Common myeloid progenitor, CD34-positive (primary cell): ENCODE data around the gene FGD6.
"Not testable (repeated sequence)": the region's sequence is repeated elsewhere in the genome, so short reads cannot be mapped to it uniquely, and the experiment has no call there.

ENCODE experiments used
- CTCF ChIA-PET: fragments of 350-600 bp; sonication (Branson Sonifier 250); formaldehyde crosslinking; loops from one replicate; lab custom pipeline; 2021; ENCODE audit warnings: antibody characterized with exemption; lab: Charles Lee
- POLR2A ChIA-PET: fragments of 350-600 bp; sonication (Branson Sonifier 250); formaldehyde crosslinking; loops from one replicate; lab custom pipeline; 2021; ENCODE audit warnings: antibody characterized with exemption; lab: Charles Lee
- DNase-seq, 3 donors: peaks; one replicate each; pipeline versions ENCODE4 v3.0.0 to v3.0.0-alpha.2; 2013
- H3K27ac ChIP-seq, 2 experiments: 1 replicate in 1 of 2; 2 replicates in 1 of 2; pipeline ENCODE4 v1.7.0; 2013; ENCODE audit warnings: inconsistent platforms in 2 of 2, low read length in 2 of 2, mild to moderate bottlenecking in 2 of 2, low read depth in 1 of 2, moderate library complexity in 1 of 2; ENCODE audit not compliant: severe bottlenecking in 2 of 2, insufficient read depth in 1 of 2, poor library complexity in 1 of 2
- H3K27me3 ChIP-seq, 5 experiments: replicated peaks in 2 of 5; 1 replicate in 3 of 5; 2 replicates in 2 of 5; pipeline versions ENCODE4 v1.6.1 to v1.7.0; 2013; ENCODE audit warnings: low read length in 4 of 5, mild to moderate bottlenecking in 2 of 5, moderate library complexity in 2 of 5, inconsistent platforms in 1 of 5; ENCODE audit not compliant: insufficient read depth in 5 of 5, control insufficient read depth in 4 of 5
- H3K36me3 ChIP-seq, 4 experiments: 1 replicate in 2 of 4; 2 replicates in 2 of 4; pipeline versions ENCODE4 v1.6.1 to v1.7.0; 2013; ENCODE audit warnings: low read length in 3 of 4, control low read depth in 1 of 4, mild to moderate bottlenecking in 1 of 4; ENCODE audit not compliant: control insufficient read depth in 4 of 4, insufficient read depth in 4 of 4
- H3K4me1 ChIP-seq, 4 experiments: 1 replicate in 3 of 4; 2 replicates in 1 of 4; pipeline versions ENCODE4 v1.6.1 to v1.7.1; 2013; ENCODE audit warnings: low read length in 3 of 4, mild to moderate bottlenecking in 3 of 4, control low read depth in 1 of 4, inconsistent platforms in 1 of 4, moderate library complexity in 1 of 4; ENCODE audit not compliant: control insufficient read depth in 4 of 4, insufficient read depth in 4 of 4; ENCODE audit errors: control extremely low read depth in 1 of 4
- H3K4me3 ChIP-seq, 7 experiments: 1 replicate in 4 of 7; 2 replicates in 3 of 7; pipeline versions ENCODE4 v1.5.1 to v1.7.0; 2013; ENCODE audit warnings: mild to moderate bottlenecking in 7 of 7, low read length in 6 of 7, moderate library complexity in 6 of 7, inconsistent platforms in 2 of 7, low read depth in 2 of 7, control low read depth in 1 of 7; ENCODE audit not compliant: insufficient read depth in 4 of 7, control insufficient read depth in 1 of 7; ENCODE audit errors: extremely low read depth in 1 of 7
- H3K9me3 ChIP-seq, 5 experiments: 1 replicate in 4 of 5; 2 replicates in 1 of 5; pipeline versions ENCODE4 v1.6.1 to v1.7.1; 2013; ENCODE audit warnings: low read length in 4 of 5, mild to moderate bottlenecking in 2 of 5, inconsistent platforms in 1 of 5, low read depth in 1 of 5, moderate library complexity in 1 of 5; ENCODE audit not compliant: control insufficient read depth in 4 of 5, insufficient read depth in 2 of 5; ENCODE audit errors: control extremely low read depth in 1 of 5
- WGBS: methylation state at CpG from one replicate; pipeline ENCODE4 v1.1.5; 2013; ENCODE audit not compliant: insufficient coverage; 5-methylcytosine and 5-hydroxymethylcytosine counted together

FGD6 gene

GRCh38 chr12:95138031-95138430 lies 79.2 kb downstream of the FGD6 start:
- H3K9me3 ChIP-seq, H3K27ac ChIP-seq, H3K36me3 ChIP-seq, H3K4me3 ChIP-seq, DNase-seq, H3K27me3 ChIP-seq, POLR2A ChIA-PET, H3K4me1 ChIP-seq: not testable (repeated sequence)
- CTCF ChIA-PET, result interaction anchor here (0.6 kb wide), 1 partner anchor 842 kb away, joined by 3 read pairs; no protein-coding TSS in a partner anchor
- 100% methylated on average over 7 of the region's 8 CpGs for WGBS

GRCh38 chr12:95136598-95136997 lies 80.7 kb downstream of the FGD6 start:
- WGBS, result no CpG with 5 or more reads among the region's 1 CpG
- no peaks in the 10 kb centered on the region for H3K27me3 ChIP-seq
- no peak for DNase-seq
- no peak overlapping the region for H3K4me3 ChIP-seq
- peaks cover 0 to 2% (median 0%) of the 10 kb centered on the region in 4 experiments for H3K4me1 ChIP-seq
- H3K36me3 ChIP-seq, result peaks cover 0 to 2% (median 0%) of the 10 kb centered on the region in 4 experiments
- CTCF ChIA-PET, result interaction anchor here (1.4 kb wide), 1 partner anchor 19 kb away, joined by 4 read pairs; no protein-coding TSS in a partner anchor
- no peaks in the 10 kb centered on the region for H3K9me3 ChIP-seq
- H3K27ac ChIP-seq, result no peak overlapping the region
- POLR2A ChIA-PET, result no interaction called here

GRCh38 chr12:95134085-95134484 lies 83.2 kb downstream of the FGD6 start:
- Histone ChIP-seq H3K36me3 (peaks cover 0 to 2% (median 0%) of the 10 kb centered on the region in 4 experiments), H3K27ac (no peak overlapping the region)
- CTCF ChIA-PET, result interaction anchor here (0.6 kb wide), 1 partner anchor 563 kb away, joined by 3 read pairs; no protein-coding TSS in a partner anchor

GRCh38 chr12:95131589-95132340 lies 85.5 kb downstream of the FGD6 start:
- CTCF ChIA-PET, result interaction anchor here (0.5 to 1.3 kb wide), 4 partner anchors 10 to 33 kb away, joined by 3 to 6 read pairs (median 4); no protein-coding TSS in a partner anchor
- POLR2A ChIA-PET, result no interaction called here

More at GRCh38 chr12:95134085-95134484, 83.2 kb downstream of the FGD6 start:
- H3K27me3 ChIP-seq, result no peaks in the 10 kb centered on the region
- peaks cover 0 to 2% (median 0%) of the 10 kb centered on the region in 4 experiments for H3K4me1 ChIP-seq
- H3K9me3 ChIP-seq, result no peaks in the 10 kb centered on the region
- DNase-seq, result no peak
- WGBS, result 100% methylated on average over 3 of the region's 6 CpGs
- POLR2A ChIA-PET, result no interaction called here
- no peak overlapping the region for H3K4me3 ChIP-seq

GRCh38 chr12:95130096-95130495 lies 87.2 kb downstream of the FGD6 start:
- ChIA-PET CTCF (interaction anchor here (1.1 kb wide), 1 partner anchor 86 kb away, joined by 4 read pairs; no protein-coding TSS in a partner anchor), POLR2A (no interaction called here)
- DNase-seq, result no peak
- Histone ChIP-seq H3K27me3 (no peaks in the 10 kb centered on the region), H3K27ac (no peak overlapping the region), H3K9me3 (no peaks in the 10 kb centered on the region), H3K36me3 (peaks cover 0 to 5% (median 0%) of the 10 kb centered on the region in 4 experiments), H3K4me1 (peaks cover 0 to 2% (median 0%) of the 10 kb centered on the region in 4 experiments), H3K4me3 (no peak overlapping the region)
- WGBS, result 100% methylated on average over 1 of the region's 1 CpG

More at GRCh38 chr12:95131589-95132340, 85.5 kb downstream of the FGD6 start:
- Histone ChIP-seq H3K27ac (no peak overlapping the region), H3K4me3 (no peak overlapping the region), H3K4me1 (peaks cover 0 to 2% (median 0%) of the 10 kb centered on the region in 4 experiments), H3K27me3 (no peaks in the 10 kb centered on the region), H3K9me3 (no peaks in the 10 kb centered on the region), H3K36me3 (peaks cover 0 to 5% (median 0%) of the 10 kb centered on the region in 4 experiments)
- no peak for DNase-seq
- no CpG with 5 or more reads among the region's 10 CpGs for WGBS

- Histone ChIP-seq H3K36me3 (peaks cover 0 to 5% (median 0%) of the 10 kb centered on the region in 4 experiments), H3K27ac (no peak overlapping the region), H3K27me3 (no peaks in the 10 kb centered on the region), H3K4me3 (no peak overlapping the region), H3K4me1 (peaks cover 0 to 2% (median 0%) of the 10 kb centered on the region in 4 experiments), H3K9me3 (no peaks in the 10 kb centered on the region)
- DNase-seq, result no peak
- ChIA-PET POLR2A (no interaction called here), CTCF (no interaction called here)
- WGBS, result 100% methylated on average over 1 of the region's 2 CpGs
Measured at GRCh38 chr12:95129115-95129514, 88.2 kb downstream of the FGD6 start.

- ChIA-PET POLR2A (no interaction called here), CTCF (no interaction called here)
- no peak overlapping the region for H3K27ac ChIP-seq
- H3K4me1 ChIP-seq, result no peaks in the 10 kb centered on the region
- WGBS, result 100% methylated on average over 2 of the region's 3 CpGs
- H3K27me3 ChIP-seq, result no peaks in the 10 kb centered on the region
- H3K36me3 ChIP-seq, result peaks cover 0 to 5% (median 0%) of the 10 kb centered on the region in 4 experiments
- no peaks in the 10 kb centered on the region for H3K9me3 ChIP-seq
- no peak for DNase-seq
- no peak overlapping the region for H3K4me3 ChIP-seq
Measured at GRCh38 chr12:95126736-95127135, 90.5 kb downstream of the FGD6 start.
